Measurements from ENCODE around the gene HGFAC.

Gene HGFAC

DNA sequence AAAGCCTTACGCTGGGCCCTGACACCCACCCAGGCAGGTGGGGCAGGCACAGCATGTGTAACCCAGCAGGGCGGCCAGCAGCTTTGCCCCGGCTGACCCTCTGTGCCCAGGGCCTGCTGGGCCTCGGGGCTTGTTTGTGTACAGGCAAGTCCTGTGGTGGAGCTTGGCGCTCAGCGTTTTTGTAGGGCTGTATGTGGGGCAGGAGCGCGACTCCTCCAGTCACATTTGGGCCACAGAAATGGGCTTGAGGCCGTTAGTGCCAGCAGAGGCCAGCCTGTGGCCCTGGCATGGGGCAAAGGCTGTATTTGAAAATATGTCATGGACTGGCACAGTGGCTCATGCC is 14.7 kb upstream of the HGFAC start:
- peaks cover 11% of the 10 kb centered on the region for H3K36me3 ChIP-seq (replicated peaks; ENCODE audit: low read depth, low read length)

GRCh38 chr4:3427706-3428446 is 13.9 kb upstream of the HGFAC start:
- no peaks in the 10 kb centered on the region for H3K9me3 ChIP-seq (ENCODE audit: insufficient read depth, low read length)
- H3K79me2 ChIP-seq (ENCODE audit: low read length), result no peaks in the 10 kb centered on the region
- no peak overlapping the region for H3K4me2 ChIP-seq (ENCODE audit: low read length)
- no peak overlapping the region for H3K27ac ChIP-seq (ENCODE audit: low read length)
- H3K36me3 ChIP-seq (replicated peaks; ENCODE audit: low read depth, low read length), result peaks cover 8% of the 10 kb centered on the region
- H3K4me1 ChIP-seq (ENCODE audit: low read length), result no peaks in the 10 kb centered on the region
- TF ChIP-seq EZH2phosphoT487 (IDR thresholded peaks at IDR 0.05; ENCODE audit: low read depth), result no peak
- TF ChIP-seq, protein P1, sequence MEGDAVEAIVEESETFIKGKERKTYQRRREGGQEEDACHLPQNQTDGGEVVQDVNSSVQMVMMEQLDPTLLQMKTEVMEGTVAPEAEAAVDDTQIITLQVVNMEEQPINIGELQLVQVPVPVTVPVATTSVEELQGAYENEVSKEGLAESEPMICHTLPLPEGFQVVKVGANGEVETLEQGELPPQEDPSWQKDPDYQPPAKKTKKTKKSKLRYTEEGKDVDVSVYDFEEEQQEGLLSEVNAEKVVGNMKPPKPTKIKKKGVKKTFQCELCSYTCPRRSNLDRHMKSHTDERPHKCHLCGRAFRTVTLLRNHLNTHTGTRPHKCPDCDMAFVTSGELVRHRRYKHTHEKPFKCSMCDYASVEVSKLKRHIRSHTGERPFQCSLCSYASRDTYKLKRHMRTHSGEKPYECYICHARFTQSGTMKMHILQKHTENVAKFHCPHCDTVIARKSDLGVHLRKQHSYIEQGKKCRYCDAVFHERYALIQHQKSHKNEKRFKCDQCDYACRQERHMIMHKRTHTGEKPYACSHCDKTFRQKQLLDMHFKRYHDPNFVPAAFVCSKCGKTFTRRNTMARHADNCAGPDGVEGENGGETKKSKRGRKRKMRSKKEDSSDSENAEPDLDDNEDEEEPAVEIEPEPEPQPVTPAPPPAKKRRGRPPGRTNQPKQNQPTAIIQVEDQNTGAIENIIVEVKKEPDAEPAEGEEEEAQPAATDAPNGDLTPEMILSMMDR (IDR thresholded peaks at IDR 0.05; ENCODE audit: low read depth, low read length), result no peak
- H3K9ac ChIP-seq (ENCODE audit: low read length), result no peak overlapping the region
- H3K4me3 ChIP-seq (ENCODE audit: low read length), result no peak overlapping the region
- H2AFZ ChIP-seq (ENCODE audit: low read depth, low read length), result no peak overlapping the region
- H3K27me3 ChIP-seq (ENCODE audit: low read depth, low read length), result no peaks in the 10 kb centered on the region
- no peaks in the 10 kb centered on the region for H4K20me1 ChIP-seq (ENCODE audit: insufficient read depth, low read length)

More for the DNA sequence above, 14.7 kb upstream of the HGFAC start:
- Histone ChIP-seq H3K27me3 (ENCODE audit: low read depth, low read length) (no peaks in the 10 kb centered on the region), H3K27ac (ENCODE audit: low read length) (no peak overlapping the region), H4K20me1 (ENCODE audit: insufficient read depth, low read length) (no peaks in the 10 kb centered on the region), H2AFZ (ENCODE audit: low read depth, low read length) (no peak overlapping the region), H3K4me1 (ENCODE audit: low read length) (no peaks in the 10 kb centered on the region), H3K79me2 (ENCODE audit: low read length) (no peaks in the 10 kb centered on the region), H3K4me2 (ENCODE audit: low read length) (no peak overlapping the region), H3K9ac (ENCODE audit: low read length) (no peak overlapping the region), H3K9me3 (ENCODE audit: insufficient read depth, low read length) (no peaks in the 10 kb centered on the region), H3K4me3 (ENCODE audit: low read length) (no peak overlapping the region)
- TF ChIP-seq, protein P1 (IDR thresholded peaks at IDR 0.05; ENCODE audit: low read depth, low read length), result no peak
- TF ChIP-seq EZH2phosphoT487 (IDR thresholded peaks at IDR 0.05; ENCODE audit: low read depth), result no peak

GRCh38 chr4:3429651-3430050 is 12.1 kb upstream of the HGFAC start:
- H3K27me3 ChIP-seq (ENCODE audit: low read depth, low read length), result no peaks in the 10 kb centered on the region
- no peaks in the 10 kb centered on the region for H3K9me3 ChIP-seq (ENCODE audit: insufficient read depth, low read length)
- H3K4me1 ChIP-seq (ENCODE audit: low read length), result no peaks in the 10 kb centered on the region
- H3K4me2 ChIP-seq (ENCODE audit: low read length), result no peak overlapping the region
- H4K20me1 ChIP-seq (ENCODE audit: insufficient read depth, low read length), result no peaks in the 10 kb centered on the region
- H3K4me3 ChIP-seq (ENCODE audit: low read length), result no peak overlapping the region
- H3K9ac ChIP-seq (ENCODE audit: low read length), result no peak overlapping the region
- no peak for TF ChIP-seq EZH2phosphoT487 (IDR thresholded peaks at IDR 0.05; ENCODE audit: low read depth)
- TF ChIP-seq, protein P1 (IDR thresholded peaks at IDR 0.05; ENCODE audit: low read depth, low read length), result no peak
- no peaks in the 10 kb centered on the region for H3K79me2 ChIP-seq (ENCODE audit: low read length)
- peaks cover 4% of the 10 kb centered on the region for H3K36me3 ChIP-seq (replicated peaks; ENCODE audit: low read depth, low read length)
- H2AFZ ChIP-seq (ENCODE audit: low read depth, low read length), result no peak overlapping the region
- H3K27ac ChIP-seq (ENCODE audit: low read length), result no peak overlapping the region

DNA sequence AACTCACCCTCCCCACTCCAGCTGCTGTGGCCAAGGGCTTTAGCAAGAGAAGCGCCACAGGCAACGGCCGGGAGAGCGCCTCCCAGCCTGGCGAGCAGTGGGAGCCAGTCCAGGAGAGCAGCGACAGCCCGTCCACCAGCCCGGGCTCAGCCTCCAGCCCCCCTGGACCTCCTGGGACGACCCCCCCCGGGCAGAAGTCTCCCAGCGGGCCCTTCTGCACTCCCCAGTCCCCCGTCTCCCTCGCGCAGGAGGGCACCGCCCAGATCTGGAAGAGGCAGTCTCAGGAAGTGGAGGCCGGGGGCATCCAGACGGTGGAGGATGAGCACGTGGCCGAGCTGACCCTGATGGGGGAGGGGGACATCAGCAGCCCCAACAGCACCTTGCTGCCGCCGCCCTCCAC is 11.2 kb upstream of the HGFAC start:
- no peak overlapping the region for H2AFZ ChIP-seq (ENCODE audit: low read depth, low read length)
- peaks cover 4% of the 10 kb centered on the region for H3K36me3 ChIP-seq (replicated peaks; ENCODE audit: low read depth, low read length)
- TF ChIP-seq, protein P1 (IDR thresholded peaks at IDR 0.05; ENCODE audit: low read depth, low read length), result no peak
- no peak for TF ChIP-seq EZH2phosphoT487 (IDR thresholded peaks at IDR 0.05; ENCODE audit: low read depth)
- H3K27me3 ChIP-seq (ENCODE audit: low read depth, low read length), result no peaks in the 10 kb centered on the region
- no peak overlapping the region for H3K9ac ChIP-seq (ENCODE audit: low read length)
- no peaks in the 10 kb centered on the region for H3K79me2 ChIP-seq (ENCODE audit: low read length)
- no peaks in the 10 kb centered on the region for H3K4me1 ChIP-seq (ENCODE audit: low read length)
- H3K9me3 ChIP-seq (ENCODE audit: insufficient read depth, low read length), result no peaks in the 10 kb centered on the region
- H3K4me3 ChIP-seq (ENCODE audit: low read length), result no peak overlapping the region
- no peaks in the 10 kb centered on the region for H4K20me1 ChIP-seq (ENCODE audit: insufficient read depth, low read length)
- no peak overlapping the region for H3K4me2 ChIP-seq (ENCODE audit: low read length)
- no peak overlapping the region for H3K27ac ChIP-seq (ENCODE audit: low read length)
